PC-3 (cell line): ENCODE data around the gene PTPRN2. TPM values are rescaled to one million over a fixed set of nuclear protein-coding genes. Genes with fewer than 3 reads are reported as not detected.

Experiments used
- ATAC-seq: fragments of 200-7000 bp; cut with Tn5 transposase; 2 replicates; pipeline ENCODE4 v1.9.1; 2020; ENCODE audit warnings: mild to moderate bottlenecking, moderate library complexity
- BruUV-seq: library from RNA; stranded (reverse); fragments of 400-500 nt; replicated peaks from 2 replicates; lab custom pipeline; 2021; lab: Mats Ljungman, UMichigan
- CTCF ChIA-PET: fragments of 300-600 bp; sonication (Branson Sonifier 250); formaldehyde crosslinking; loops from one replicate; lab custom pipeline; 2022; ENCODE audit warnings: antibody characterized with exemption; lab: Charles Lee
- POLR2A ChIA-PET: fragments of 300-600 bp; sonication (Branson Sonifier 250); formaldehyde crosslinking; loops from one replicate; lab custom pipeline; 2022; ENCODE audit warnings: antibody characterized with exemption; ENCODE audit not compliant: unreplicated experiment; lab: Charles Lee
- DNase-seq: peaks from one replicate; pipeline ENCODE4 v3.0.0-alpha.2; 2015
- H2AFZ ChIP-seq: fragments of 300-600 bp; sonication (generic); 2 replicates; pipeline ENCODE4 v1.6.0; 2016; ENCODE audit warnings: antibody characterized with exemption, low read length
- H3F3A ChIP-seq: fragments of 300-600 bp; sonication (generic); one replicate; pipeline ENCODE4 v1.6.0; 2017; ENCODE audit warnings: antibody characterized with exemption, low read length, control low read depth, mild to moderate bottlenecking; ENCODE audit not compliant: unreplicated experiment
- H3K27ac ChIP-seq: fragments of 300-600 bp; sonication (generic); 2 replicates; pipeline ENCODE4 v1.5.1; 2016; ENCODE audit warnings: mild to moderate bottlenecking, low read length
- H3K27me3 ChIP-seq: fragments of 300-600 bp; sonication (generic); 2 replicates; pipeline ENCODE4 v1.6.1; 2016; ENCODE audit warnings: low read length, mixed read lengths
- H3K36me3 ChIP-seq: fragments of 300-600 bp; sonication (generic); 2 replicates; pipeline ENCODE4 v1.6.1; 2016; ENCODE audit warnings: low read depth, mixed run types, low read length, mixed read lengths
- H3K4me1 ChIP-seq: fragments of 300-600 bp; sonication (generic); 2 replicates; pipeline ENCODE4 v1.5.1; 2016; ENCODE audit warnings: low read length; ENCODE audit not compliant: insufficient read depth
- H3K4me2 ChIP-seq: fragments of 300-600 bp; sonication (generic); 2 replicates; pipeline ENCODE4 v1.6.0; 2016; ENCODE audit warnings: low read length
- H3K4me3 ChIP-seq: fragments of 300-600 bp; sonication (generic); 2 replicates; pipeline ENCODE4 v1.5.1; 2016; ENCODE audit warnings: mild to moderate bottlenecking, low read length, mixed read lengths
- H3K79me2 ChIP-seq: fragments of 300-600 bp; sonication (generic); 2 replicates; pipeline ENCODE4 v1.6.1; 2017; ENCODE audit warnings: low read length, mixed read lengths
- H3K9ac ChIP-seq: fragments of 300-600 bp; sonication (generic); 2 replicates; pipeline ENCODE4 v1.6.0; 2016; ENCODE audit warnings: mild to moderate bottlenecking, low read length
- H3K9me2 ChIP-seq: fragments of 300-600 bp; sonication (generic); replicated peaks from 2 replicates; pipeline ENCODE4 v1.6.1; 2016; ENCODE audit warnings: mixed run types, low read length, mixed read lengths
- H3K9me3 ChIP-seq: fragments of 300-600 bp; sonication (generic); 2 replicates; pipeline ENCODE4 v1.6.1; 2016; ENCODE audit warnings: low read length, mixed read lengths
- H4K20me1 ChIP-seq: fragments of 300-600 bp; sonication (generic); 2 replicates; pipeline ENCODE4 v1.6.1; 2016; ENCODE audit warnings: low read length, mixed read lengths
- CTCF ChIP-seq: fragments of 300-600 bp; sonication (generic); conservative IDR thresholded peaks from 2 replicates; pipeline ENCODE4 v1.5.1; 2017; ENCODE audit warnings: antibody characterized with exemption, low read depth, mild to moderate bottlenecking, low read length
- EZH2 ChIP-seq: fragments of 300-600 bp; sonication (generic); IDR thresholded peaks from one replicate; pipeline ENCODE4 v1.6.1; 2017; ENCODE audit warnings: antibody characterized with exemption, mild to moderate bottlenecking, low read length; ENCODE audit not compliant: unreplicated experiment
- EZH2phosphoT487 ChIP-seq: fragments of 300-600 bp; sonication (generic); IDR thresholded peaks from 2 replicates; pipeline ENCODE4 v1.6.1; 2018; ENCODE audit warnings: mild to moderate bottlenecking, antibody characterized with exemption, low read length, borderline replicate concordance
- intact Hi-C: fragments of 100-400 bp; cut with micrococcal nuclease; formaldehyde crosslinking; loops from 2 replicates; pipeline ENCODE4 v1.9.0; 2023
- total RNA-seq: library from RNA; depleted of rRNA; stranded (reverse); fragments of >200 nt; gene quantifications from 2 replicates; pipeline ENCODE4 v1.2.3, GENCODE V29; 2014

The PTPRN2 gene
- total RNA-seq, 1 experiment from 2014 or later, result 3.2 TPM

GRCh38 chr7:158422196-158422886, 165.3 kb downstream of the PTPRN2 start:
- no TSS peak for BruUV-seq
- no peak overlapping the region for H3K27ac ChIP-seq
- CTCF ChIA-PET, result no interaction called here
- no peak for ATAC-seq
- no peak overlapping the region for H3K4me3 ChIP-seq
- H3K4me1 ChIP-seq, result no peaks in the 10 kb centered on the region
- no peaks in the 10 kb centered on the region for H3K9me2 ChIP-seq
- no peaks in the 10 kb centered on the region for H3K36me3 ChIP-seq
- TF ChIP-seq EZH2phosphoT487 (no peak), CTCF (no peak), EZH2 (no peak)
- H3K79me2 ChIP-seq, result no peaks in the 10 kb centered on the region
- POLR2A ChIA-PET, result no interaction called here
- H3K9ac ChIP-seq, result no peak overlapping the region
- peaks cover 46% of the 10 kb centered on the region for H3K27me3 ChIP-seq
- H3K9me3 ChIP-seq, result no peaks in the 10 kb centered on the region
- H4K20me1 ChIP-seq, result no peaks in the 10 kb centered on the region
- no peak overlapping the region for H2AFZ ChIP-seq
- no peak for DNase-seq
- H3K4me2 ChIP-seq, result no peak overlapping the region
- intact Hi-C loops, result no loop called here
- no peaks in the 10 kb centered on the region for H3F3A ChIP-seq

- no TSS peak for BruUV-seq
- Histone ChIP-seq H3K9me2 (no peaks in the 10 kb centered on the region), H3K27me3 (peaks cover 46% of the 10 kb centered on the region), H3K4me1 (no peaks in the 10 kb centered on the region), H3K4me2 (no peak overlapping the region), H3K36me3 (no peaks in the 10 kb centered on the region), H3K27ac (no peak overlapping the region), H3K9ac (no peak overlapping the region), H3K9me3 (no peaks in the 10 kb centered on the region), H3K4me3 (no peak overlapping the region), H3F3A (no peaks in the 10 kb centered on the region), H4K20me1 (no peaks in the 10 kb centered on the region), H2AFZ (no peak overlapping the region), H3K79me2 (no peaks in the 10 kb centered on the region)
- intact Hi-C loops, result no loop called here
- DNase-seq (no peak), ATAC-seq (no peak)
- ChIA-PET CTCF (no interaction called here), POLR2A (interaction anchor here (0.6 kb wide), 1 partner anchor 228 kb away, joined by 3 read pairs; no protein-coding TSS in a partner anchor)
- no peak for TF ChIP-seq EZH2phosphoT487
- no peak for TF ChIP-seq EZH2
- TF ChIP-seq CTCF, result no peak
Observed at GRCh38 chr7:158421361-158421760, 166.3 kb downstream of the PTPRN2 start.

GRCh38 chr7:158420591-158421340, 166.9 kb downstream of the PTPRN2 start:
- H3F3A ChIP-seq, result no peaks in the 10 kb centered on the region
- intact Hi-C loops, result no loop called here
- H3K27me3 ChIP-seq, result peaks cover 46% of the 10 kb centered on the region
- ATAC-seq, result no peak
- ChIA-PET POLR2A (no interaction called here), CTCF (no interaction called here)
- H3K27ac ChIP-seq, result no peak overlapping the region
- no peaks in the 10 kb centered on the region for H3K36me3 ChIP-seq
- H3K4me2 ChIP-seq, result no peak overlapping the region
- H4K20me1 ChIP-seq, result no peaks in the 10 kb centered on the region
- DNase-seq, result no peak
- H3K4me3 ChIP-seq, result no peak overlapping the region
- H3K4me1 ChIP-seq, result no peaks in the 10 kb centered on the region
- no peaks in the 10 kb centered on the region for H3K9me3 ChIP-seq
- no peaks in the 10 kb centered on the region for H3K9me2 ChIP-seq
- H3K79me2 ChIP-seq, result no peaks in the 10 kb centered on the region
- no TSS peak for BruUV-seq
- H2AFZ ChIP-seq, result no peak overlapping the region
- H3K9ac ChIP-seq, result no peak overlapping the region
- TF ChIP-seq EZH2phosphoT487 (no peak), CTCF (no peak), EZH2 (no peak)
